K562 (cell line): Measurements from ENCODE around the gene JUNB. TPM values are rescaled to one million over a fixed set of nuclear protein-coding genes. Genes with fewer than 3 reads are reported as not detected.

ENCODE experiments used
- ATF7 ChIP-seq: fragments of 450-650 bp; IDR thresholded peaks from 2 replicates; pipeline ENCODE4 v1.7.1; 2014; ENCODE audit warnings: mild to moderate bottlenecking, moderate library complexity
- CBX1 ChIP-seq: sonication (generic); IDR thresholded peaks from 2 replicates; pipeline ENCODE4 v1.6.1; 2016; ENCODE audit warnings: antibody characterized with exemption, low read depth, mild to moderate bottlenecking
- CREB1 ChIP-seq, 2 experiments: sonication (generic) in 1 of 2; formaldehyde crosslinking in 1 of 2; IDR thresholded peaks; 2 replicates each; pipeline versions ENCODE4 v1.6.1 to v1.8.0; 2012 to 2022; ENCODE audit warnings: inconsistent platforms in 1 of 2, mild to moderate bottlenecking in 1 of 2, missing genetic modification reagents in 1 of 2, moderate library complexity in 1 of 2
- CTBP1 ChIP-seq: fragments of 450-650 bp; IDR thresholded peaks from 2 replicates; pipeline ENCODE4 v1.6.1; 2016; ENCODE audit warnings: borderline replicate concordance
- ETV5 ChIP-seq: sonication (generic); formaldehyde crosslinking; IDR thresholded peaks from 2 replicates; pipeline ENCODE4 v1.4.0; 2020; ENCODE audit warnings: low read depth, mild to moderate bottlenecking, missing genetic modification reagents
- FIP1L1 ChIP-seq: fragments of 200-400 bp; formaldehyde crosslinking; IDR thresholded peaks from 2 replicates; pipeline ENCODE4 v1.6.1; 2018; ENCODE audit warnings: mild to moderate bottlenecking, low read depth, low read length; ENCODE audit not compliant: poor library complexity, severe bottlenecking
- FOXK1 ChIP-seq: sonication (generic); formaldehyde crosslinking; IDR thresholded peaks from 2 replicates; pipeline ENCODE4 v1.8.0; 2022; ENCODE audit warnings: missing genetic modification reagents, mild to moderate bottlenecking, borderline replicate concordance
- GABPA ChIP-seq: fragments of 200-800 bp; sonication (Bioruptor generic); conservative IDR thresholded peaks from 2 replicates; pipeline ENCODE4 v1.6.1; 2016; ENCODE audit warnings: low read depth, missing genetic modification characterization, missing compliant biosample characterization
- GTF2F1 ChIP-seq: IDR thresholded peaks from 2 replicates; pipeline ENCODE4 v1.6.1; 2011; ENCODE audit warnings: low read depth, low read length, improper control_type of control experiment
- HDAC8 ChIP-seq: fragments of 450-650 bp; IDR thresholded peaks from 2 replicates; pipeline ENCODE4 v1.6.1; 2016; ENCODE audit warnings: mild to moderate bottlenecking, missing genetic modification characterization, moderate library complexity, missing compliant biosample characterization
- MAZ ChIP-seq, 2 experiments: fragments of 450-650 bp in 1 of 2; sonication (generic) in 1 of 2; formaldehyde crosslinking; IDR thresholded peaks in 1 of 2; conservative IDR thresholded peaks in 1 of 2; 2 replicates each; pipeline versions ENCODE4 v1.4.0 to v1.5.0; 2020; ENCODE audit warnings: mild to moderate bottlenecking in 1 of 2, missing genetic modification reagents in 1 of 2
- MTA2 ChIP-seq: fragments of 450-650 bp; IDR thresholded peaks from 2 replicates; pipeline ENCODE4 v1.6.1; 2016; ENCODE audit warnings: low read depth
- NFIC ChIP-seq: fragments of 450-650 bp; IDR thresholded peaks from 2 replicates; pipeline ENCODE4 v1.6.1; 2017; ENCODE audit warnings: mild to moderate bottlenecking, inconsistent platforms
- POLR2B ChIP-seq: fragments of 450-650 bp; IDR thresholded peaks from 2 replicates; pipeline ENCODE4 v1.6.1; 2018; ENCODE audit warnings: low read depth; ENCODE audit not compliant: partially characterized antibody
- PRPF4 ChIP-seq: fragments of 200-400 bp; formaldehyde crosslinking; IDR thresholded peaks from one replicate; pipeline ENCODE4 v1.6.1; 2017; ENCODE audit warnings: low read length, low read depth, mild to moderate bottlenecking; ENCODE audit not compliant: insufficient read depth, poor library complexity, severe bottlenecking
- PTTG1 ChIP-seq: fragments of 450-650 bp; IDR thresholded peaks from 2 replicates; pipeline ENCODE4 v1.6.1; 2016; ENCODE audit warnings: low read depth, mild to moderate bottlenecking, missing genetic modification characterization, missing compliant biosample characterization
- RBBP5 ChIP-seq: fragments of 200-600 bp; sonication (generic); IDR thresholded peaks from 2 replicates; pipeline ENCODE4 v1.6.1; 2012; ENCODE audit warnings: borderline replicate concordance, mild to moderate bottlenecking, low read length, control low read depth, inconsistent platforms; ENCODE audit not compliant: insufficient read depth, poor library complexity, severe bottlenecking
- SPI1 ChIP-seq: IDR thresholded peaks from 2 replicates; pipeline ENCODE4 v1.6.1; 2011; ENCODE audit warnings: low read depth, low read length, control low read depth, borderline replicate concordance
- TAF15 ChIP-seq: fragments of 200-400 bp; formaldehyde crosslinking; IDR thresholded peaks from 2 replicates; pipeline ENCODE4 v1.6.1; 2017; ENCODE audit warnings: mild to moderate bottlenecking, low read depth, low read length, moderate library complexity
- TAF9B ChIP-seq: fragments of 450-650 bp; IDR thresholded peaks from 2 replicates; pipeline ENCODE4 v1.6.1; 2018; ENCODE audit warnings: mild to moderate bottlenecking; ENCODE audit not compliant: partially characterized antibody
- TBL1XR1 ChIP-seq, 2 experiments: IDR thresholded peaks; 2 replicates each; pipeline ENCODE4 v1.6.1; 2012; ENCODE audit warnings: improper control_type of control experiment in 2 of 2, low read length in 2 of 2, mild to moderate bottlenecking in 1 of 2
- TCFL5 ChIP-seq: fragments of 250-450 bp; sonication (Bioruptor Pico); conservative IDR thresholded peaks from 2 replicates; pipeline ENCODE4 v1.6.1; 2021; ENCODE audit warnings: mild to moderate bottlenecking, moderate library complexity, matching md5 sums
- TOE1 ChIP-seq, 2 experiments: fragments of 450-650 bp in 1 of 2; sonication (generic) in 1 of 2; formaldehyde crosslinking in 1 of 2; IDR thresholded peaks; 2 replicates each; pipeline versions ENCODE4 v1.7.1 to v1.8.0; 2016 to 2022; ENCODE audit warnings: borderline replicate concordance in 2 of 2, mild to moderate bottlenecking in 2 of 2, antibody characterized with exemption in 1 of 2, inconsistent platforms in 1 of 2, low read depth in 1 of 2, missing genetic modification reagents in 1 of 2, moderate library complexity in 1 of 2
- ZFX ChIP-seq: sonication (generic); formaldehyde crosslinking; IDR thresholded peaks from 2 replicates; pipeline ENCODE4 v1.8.0; 2022; ENCODE audit warnings: mild to moderate bottlenecking, missing genetic modification reagents, moderate library complexity
- ZNF431 ChIP-seq: sonication (generic); formaldehyde crosslinking; IDR thresholded peaks from 2 replicates; pipeline ENCODE4 v1.8.0; 2022; ENCODE audit warnings: mild to moderate bottlenecking, missing genetic modification reagents
- polyA plus RNA-seq, 8 experiments: library from polyadenylated mRNA; depleted of rRNA in 4 of 8; stranded (reverse) in 5 of 8; unstranded in 3 of 8; fragments of >200 nt; fragmentation: Nextera tagmentation in 2 of 8; fragmentation: Illumina TruSeq in 1 of 8; extraction: Ambion mirVana in 2 of 8; extraction: Trizol in 1 of 8; gene quantifications; 2 replicates each; pipeline versions ENCODE4 v1.2.1 to v1.2.3, GENCODE V29; 2011 to 2014; ENCODE audit warnings: inconsistent platforms in 1 of 8, missing spikeins in 1 of 8
- total RNA-seq, 7 experiments: library from RNA; depleted of rRNA in 6 of 7; stranded (reverse); fragments of >200 nt in 6 of 7; fragmentation: Illumina TruSeq in 2 of 7; extraction: Trizol in 2 of 7; gene quantifications; 2 replicates each; pipeline versions ENCODE4 v1.2.1 to v1.2.3, GENCODE V29; 2011 to 2021; ENCODE audit warnings: low replicate concordance in 1 of 7
- TF ChIP-seq, protein P1 (sequence below), 2 experiments: fragments of 450-650 bp; conservative IDR thresholded peaks; 2 replicates each; pipeline ENCODE4 v1.6.1; 2017; ENCODE audit warnings: mild to moderate bottlenecking in 2 of 2, moderate library complexity in 2 of 2

Gene JUNB
- total and polyA plus RNA-seq, 9 of the 15 experiments (the other 6 are each of a cell fraction or from before 2014, with no cell fraction given), result 0.23 to 88.1 (median 13.1) TPM

DNA sequence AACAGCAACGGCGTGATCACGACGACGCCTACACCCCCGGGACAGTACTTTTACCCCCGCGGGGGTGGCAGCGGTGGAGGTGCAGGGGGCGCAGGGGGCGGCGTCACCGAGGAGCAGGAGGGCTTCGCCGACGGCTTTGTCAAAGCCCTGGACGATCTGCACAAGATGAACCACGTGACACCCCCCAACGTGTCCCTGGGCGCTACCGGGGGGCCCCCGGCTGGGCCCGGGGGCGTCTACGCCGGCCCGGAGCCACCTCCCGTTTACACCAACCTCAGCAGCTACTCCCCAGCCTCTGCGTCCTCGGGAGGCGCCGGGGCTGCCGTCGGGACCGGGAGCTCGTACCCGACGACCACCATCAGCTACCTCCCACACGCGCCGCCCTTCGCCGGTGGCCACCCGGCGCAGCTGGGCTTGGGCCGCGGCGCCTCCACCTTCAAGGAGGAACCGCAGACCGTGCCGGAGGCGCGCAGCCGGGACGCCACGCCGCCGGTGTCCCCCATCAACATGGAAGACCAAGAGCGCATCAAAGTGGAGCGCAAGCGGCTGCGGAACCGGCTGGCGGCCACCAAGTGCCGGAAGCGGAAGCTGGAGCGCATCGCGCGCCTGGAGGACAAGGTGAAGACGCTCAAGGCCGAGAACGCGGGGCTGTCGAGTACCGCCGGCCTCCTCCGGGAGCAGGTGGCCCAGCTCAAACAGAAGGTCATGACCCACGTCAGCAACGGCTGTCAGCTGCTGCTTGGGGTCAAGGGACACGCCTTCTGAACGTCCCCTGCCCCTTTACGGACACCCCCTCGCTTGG lies 966 bp downstream of the JUNB start (continued):
- no peak for TF ChIP-seq TAF9B
- peak; percentile 15; the same call in 1 of the 2 replicates for TF ChIP-seq SPI1
- peak; percentile 82 for TF ChIP-seq TAF15
- peak; percentile 78 for TF ChIP-seq ZNF431
- TF ChIP-seq GTF2F1, result no peak
- no peak for TF ChIP-seq HDAC8
- peak in 1 of 2 experiments; percentile 33; a peak in 2 of 4 replicates for TF ChIP-seq TBL1XR1 (IDR thresholded peaks at IDR 0.05; ENCODE audit: low read length in 2 of 2)
- peak; percentile 38; the same call in 1 of the 2 replicates for TF ChIP-seq ATF7
- TF ChIP-seq RBBP5, result peak; percentile 86
- TF ChIP-seq CTBP1, result peak; percentile 81
- TF ChIP-seq FOXK1, result peak; percentile 19; the same call in 1 of the 2 replicates
- peak in 1 of 2 experiments; percentile 29; a peak in 1 of 4 replicates for TF ChIP-seq MAZ (CRISPR knock-in tag; conservative IDR thresholded peaks at IDR 0.05 in 1 of 2, IDR thresholded peaks at IDR 0.05 in 1 of 2)
- 0 out of 2 replicates have a peak, but pooled peaks have one; percentile 16 for TF ChIP-seq ZFX (CRISPR knock-in tag)
- TF ChIP-seq TOE1 (IDR thresholded peaks at IDR 0.05; ENCODE audit: borderline replicate concordance), result peak; percentile 82
- TF ChIP-seq TOE1 (CRISPR knock-in tag; IDR thresholded peaks at IDR 0.05; ENCODE audit: borderline replicate concordance, low read depth), result no peak
- peak; percentile 88 for TF ChIP-seq PRPF4
- 0 out of 2 replicates have a peak, but pooled peaks have one; percentile 20 for TF ChIP-seq NFIC
- peak; percentile 85 for TF ChIP-seq GABPA (tag)
- TF ChIP-seq CREB1 (IDR thresholded peaks at IDR 0.05), result peak; percentile 35; the same call in 1 of the 2 replicates
- TF ChIP-seq CREB1 (CRISPR knock-in tag; IDR thresholded peaks at IDR 0.05), result peak; percentile 11; the same call in 1 of the 2 replicates
- TF ChIP-seq FIP1L1, result peak; percentile 99
- peak; percentile 13 for TF ChIP-seq POLR2B
- TF ChIP-seq CBX1, result peak; percentile 23; the same call in 1 of the 2 replicates
- TF ChIP-seq MTA2, result no peak
- TF ChIP-seq TCFL5 (CRISPR knock-in tag), result no peak
- peak; percentile 71; the same call in 1 of the 2 replicates for TF ChIP-seq ETV5 (CRISPR knock-in tag)
- TF ChIP-seq PTTG1, result no peak
- TF ChIP-seq, protein P1, sequence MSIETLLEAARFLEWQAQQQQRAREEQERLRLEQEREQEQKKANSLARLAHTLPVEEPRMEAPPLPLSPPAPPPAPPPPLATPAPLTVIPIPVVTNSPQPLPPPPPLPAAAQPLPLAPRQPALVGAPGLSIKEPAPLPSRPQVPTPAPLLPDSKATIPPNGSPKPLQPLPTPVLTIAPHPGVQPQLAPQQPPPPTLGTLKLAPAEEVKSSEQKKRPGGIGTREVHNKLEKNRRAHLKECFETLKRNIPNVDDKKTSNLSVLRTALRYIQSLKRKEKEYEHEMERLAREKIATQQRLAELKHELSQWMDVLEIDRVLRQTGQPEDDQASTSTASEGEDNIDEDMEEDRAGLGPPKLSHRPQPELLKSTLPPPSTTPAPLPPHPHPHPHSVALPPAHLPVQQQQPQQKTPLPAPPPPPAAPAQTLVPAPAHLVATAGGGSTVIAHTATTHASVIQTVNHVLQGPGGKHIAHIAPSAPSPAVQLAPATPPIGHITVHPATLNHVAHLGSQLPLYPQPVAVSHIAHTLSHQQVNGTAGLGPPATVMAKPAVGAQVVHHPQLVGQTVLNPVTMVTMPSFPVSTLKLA (conservative IDR thresholded peaks at IDR 0.05), result peak; percentile 58 to 75; a peak in 3 of 4 replicates
